A549 (cell line): ENCODE data around the gene HSD11B1.

Experiments
- CTCF ChIP-seq: fragments of >200 bp; sonication (Bioruptor Twin); formaldehyde crosslinking; IDR thresholded peaks from 3 replicates; pipeline ENCODE4 v1.5.1; 2016
- EP300 ChIP-seq, 2 experiments: fragments of >200 bp; sonication (Bioruptor Twin); formaldehyde crosslinking; IDR thresholded peaks; 2 replicates in 1 of 2; 3 replicates in 1 of 2; pipeline ENCODE4 v1.6.1; 2016 to 2017
- ZC3H11A ChIP-seq: fragments of 450-650 bp; IDR thresholded peaks from 2 replicates; pipeline ENCODE4 v1.6.1; 2014; ENCODE audit warnings: antibody characterized with exemption, mild to moderate bottlenecking

GRCh38 chr1:209657140-209657879, 47.3 kb upstream of the HSD11B1 start:
- TF ChIP-seq CTCF (no peak), EP300 (IDR thresholded peaks at IDR 0.05) (no peak), ZC3H11A (no peak)
